H1 (cell line): ENCODE data around the gene EPB42. TPM values are rescaled to one million over a fixed set of nuclear protein-coding genes. Genes with fewer than 3 reads are reported as not detected.
A peak's percentile ranks its signal among the peaks of the same experiment; 100 is the strongest.

Experiments used
- ATF2 ChIP-seq: IDR thresholded peaks from 2 replicates; pipeline ENCODE4 v1.6.1; 2012; ENCODE audit warnings: low read length, inconsistent platforms
- ATF3 ChIP-seq: IDR thresholded peaks from 2 replicates; pipeline ENCODE4 v1.6.1; 2011; ENCODE audit warnings: low read depth, mild to moderate bottlenecking, low read length; ENCODE audit not compliant: insufficient read depth
- CREB1 ChIP-seq: IDR thresholded peaks from 2 replicates; pipeline ENCODE4 v1.6.1; 2012; ENCODE audit warnings: inconsistent platforms
- CTBP2 ChIP-seq: IDR thresholded peaks from 2 replicates; pipeline ENCODE4 v1.7.0; 2011; ENCODE audit warnings: borderline replicate concordance, mild to moderate bottlenecking, moderate library complexity, mixed read lengths, low read length; ENCODE audit not compliant: insufficient read depth, insufficient read length
- CTCF ChIP-seq, 3 experiments: IDR thresholded peaks; 1 replicate in 2 of 3; 2 replicates in 1 of 3; pipeline versions ENCODE4 v1.5.1 to v1.6.1; 2011; ENCODE audit warnings: low read length in 3 of 3, mild to moderate bottlenecking in 3 of 3, inconsistent platforms in 2 of 3, low read depth in 1 of 3, moderate library complexity in 1 of 3; ENCODE audit not compliant: insufficient read depth in 1 of 3; ENCODE audit errors: control extremely low read depth in 1 of 3
- E2F6 ChIP-seq: IDR thresholded peaks from 2 replicates; pipeline ENCODE4 v1.6.1; 2012; ENCODE audit warnings: inconsistent platforms
- GABPA ChIP-seq: IDR thresholded peaks from 2 replicates; pipeline ENCODE4 v1.6.1; 2011; ENCODE audit warnings: mild to moderate bottlenecking, low read length, moderate library complexity, borderline replicate concordance; ENCODE audit not compliant: insufficient read depth
- GTF2F1 ChIP-seq: IDR thresholded peaks from 2 replicates; pipeline ENCODE4 v1.6.1; 2012; ENCODE audit warnings: low read depth, low read length, improper control_type of control experiment, borderline replicate concordance
- HDAC6 ChIP-seq: IDR thresholded peaks from one replicate; pipeline ENCODE4 v1.7.1; 2012; ENCODE audit warnings: low read depth, mild to moderate bottlenecking, inconsistent platforms, low read length, moderate library complexity
- POLR2A ChIP-seq, 2 experiments: IDR thresholded peaks; 1 replicate in 1 of 2; 2 replicates in 1 of 2; pipeline ENCODE4 v1.6.1; 2011; ENCODE audit warnings: low read depth in 2 of 2, low read length in 2 of 2, mild to moderate bottlenecking in 2 of 2; ENCODE audit errors: control extremely low read depth in 1 of 2
- POLR2AphosphoS5 ChIP-seq: IDR thresholded peaks from 2 replicates; pipeline ENCODE4 v1.6.1; 2011; ENCODE audit warnings: low read depth, low read length
- RNF2 ChIP-seq: fragments of 200-900, 300-1000 bp; sonication (generic); IDR thresholded peaks from 2 replicates; pipeline ENCODE4 v1.7.1; 2016; ENCODE audit warnings: borderline replicate concordance, low read depth, mild to moderate bottlenecking, antibody characterized with exemption, low read length; ENCODE audit not compliant: poor library complexity, severe bottlenecking; ENCODE audit errors: missing control alignments
- SAP30 ChIP-seq: fragments of 300-600 bp; sonication (generic); IDR thresholded peaks from 2 replicates; pipeline ENCODE4 v1.7.1; 2012; ENCODE audit warnings: low read length, moderate library complexity, mild to moderate bottlenecking, inconsistent platforms; ENCODE audit not compliant: insufficient read depth, insufficient replicate concordance
- SP2 ChIP-seq: IDR thresholded peaks from 2 replicates; pipeline ENCODE4 v1.6.1; 2012; ENCODE audit warnings: mild to moderate bottlenecking, low read length, inconsistent platforms
- SUZ12 ChIP-seq: fragments of 200-600 bp; sonication (generic); IDR thresholded peaks from 2 replicates; pipeline ENCODE4 v1.6.1; 2012; ENCODE audit warnings: mild to moderate bottlenecking, inconsistent platforms, low read length, moderate library complexity, mixed read lengths
- TAF1 ChIP-seq: IDR thresholded peaks from 2 replicates; pipeline ENCODE4 v1.6.1; 2011; ENCODE audit warnings: mild to moderate bottlenecking, low read depth, low read length
- TAF7 ChIP-seq: optimal IDR thresholded peaks from 2 replicates; pipeline ENCODE3; 2011; ENCODE audit warnings: low read depth, mild to moderate bottlenecking, inconsistent platforms, low read length, moderate library complexity, borderline replicate concordance
- polyA plus RNA-seq, 7 experiments: library from polyadenylated mRNA; depleted of rRNA in 3 of 7; stranded (reverse) in 5 of 7; unstranded in 2 of 7; fragments of >200 nt in 5 of 7; fragments of 200-250 nt in 2 of 7; gene quantifications; 1 replicate in 5 of 7; 2 replicates in 1 of 7; 4 replicates in 1 of 7; pipeline versions ENCODE4 v1.2.1 to v1.2.3, GENCODE V29; 2011 to 2013; ENCODE audit warnings: missing spikeins in 2 of 7, mixed read lengths in 2 of 7
- total RNA-seq: library from RNA; stranded (reverse); fragmentation: NEBNext Ultra II Directional; extraction: Animal tissue kit (Norgen Biotek cat#: 25700); gene quantifications from 2 replicates; pipeline ENCODE4 v1.2.1, GENCODE V29; 2021

The EPB42 gene
- total and polyA plus RNA-seq, 2 of the 8 experiments (the other 6 are each of a cell fraction or from before 2014, with no cell fraction given), result not detected

- TF ChIP-seq CTCF (IDR thresholded peaks at IDR 0.05; ENCODE audit: control extremely low read depth in 1 of 3, insufficient read depth in 1 of 3, low read depth in 1 of 3, low read length in 3 of 3) (peak; percentile 28 to 59 (median 56); a peak in 3 of 4 replicates), GTF2F1 (no peak), TAF1 (peak; percentile 76), TAF7 (no peak), SUZ12 (no peak), ATF3 (no peak), SAP30 (peak; percentile 24), HDAC6 (no peak), E2F6 (peak; percentile 58; the same call in 1 of the 2 replicates), SP2 (no peak), GABPA (no peak), CREB1 (peak; percentile 37; the same call in 1 of the 2 replicates), RNF2 (no peak), POLR2A (IDR thresholded peaks at IDR 0.05; ENCODE audit: control extremely low read depth in 1 of 2, low read depth in 2 of 2, low read length in 2 of 2) (peak in 1 of 2 experiments; percentile 56; a peak in 1 of 3 replicates), ATF2 (no peak), POLR2AphosphoS5 (peak; percentile 80), CTBP2 (no peak)
Observed at GRCh38 chr15:43185157-43186002, 35.4 kb downstream of the EPB42 start, which contains the start of gene CCNDBP1 (continued).
